ENCODE results near the gene TRPV2.

Gene TRPV2

DNA sequence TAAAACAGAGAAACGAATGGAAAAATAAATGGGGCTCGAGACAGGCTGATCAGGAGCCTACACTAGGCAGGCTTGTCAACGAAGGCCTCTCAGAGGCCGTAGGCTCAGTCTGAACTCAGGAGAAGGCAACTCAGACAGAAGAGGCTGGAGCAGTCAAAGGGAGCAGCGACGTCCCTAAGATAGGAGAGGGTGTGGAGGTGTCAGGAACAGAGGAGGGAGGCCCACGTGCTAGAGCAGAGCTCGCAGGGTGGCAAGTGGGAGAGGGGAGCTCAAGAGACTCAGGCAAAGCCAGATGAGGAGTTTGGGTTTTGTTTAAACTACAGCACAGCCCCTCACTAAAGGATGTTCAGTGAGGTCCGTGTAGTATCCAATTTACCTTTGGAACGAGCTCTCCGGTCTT, 43.9 kb downstream of the TRPV2 start:
- no peak for DNase-seq

DNA sequence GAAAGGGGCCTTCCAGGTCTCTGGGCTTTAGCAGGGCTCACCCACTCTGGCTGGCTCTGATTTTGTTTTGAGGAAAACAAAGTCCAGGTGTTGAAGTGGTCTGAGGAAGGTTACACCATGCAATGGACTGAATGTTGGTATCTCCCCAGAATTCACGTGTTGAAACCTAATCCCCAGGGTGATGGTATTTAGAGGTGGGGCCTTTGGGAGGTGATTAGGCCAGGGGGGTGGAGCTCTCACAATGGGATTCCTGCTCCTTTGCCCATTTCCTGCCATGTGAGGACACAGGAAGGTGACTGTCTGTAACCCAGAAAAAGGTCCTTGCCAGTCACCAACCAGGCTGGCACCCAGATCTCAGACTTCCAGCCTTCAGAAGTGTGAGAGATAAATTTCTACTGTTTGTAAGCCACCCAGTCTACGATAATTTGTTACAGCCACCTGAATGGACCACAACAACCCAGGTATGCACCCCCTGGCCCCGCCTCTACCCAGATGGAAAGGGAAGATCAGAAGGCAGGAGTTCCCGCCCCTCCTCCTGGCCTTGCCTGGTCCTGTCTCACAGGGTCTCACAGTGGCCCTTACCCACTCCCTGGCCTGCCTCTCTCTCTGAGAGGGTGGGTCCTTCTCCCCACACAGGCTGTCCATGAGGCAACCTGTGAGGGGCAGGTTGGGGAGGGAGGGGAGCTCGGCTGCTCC, 44.6 kb downstream of the TRPV2 start:
- no peak for DNase-seq

DNA sequence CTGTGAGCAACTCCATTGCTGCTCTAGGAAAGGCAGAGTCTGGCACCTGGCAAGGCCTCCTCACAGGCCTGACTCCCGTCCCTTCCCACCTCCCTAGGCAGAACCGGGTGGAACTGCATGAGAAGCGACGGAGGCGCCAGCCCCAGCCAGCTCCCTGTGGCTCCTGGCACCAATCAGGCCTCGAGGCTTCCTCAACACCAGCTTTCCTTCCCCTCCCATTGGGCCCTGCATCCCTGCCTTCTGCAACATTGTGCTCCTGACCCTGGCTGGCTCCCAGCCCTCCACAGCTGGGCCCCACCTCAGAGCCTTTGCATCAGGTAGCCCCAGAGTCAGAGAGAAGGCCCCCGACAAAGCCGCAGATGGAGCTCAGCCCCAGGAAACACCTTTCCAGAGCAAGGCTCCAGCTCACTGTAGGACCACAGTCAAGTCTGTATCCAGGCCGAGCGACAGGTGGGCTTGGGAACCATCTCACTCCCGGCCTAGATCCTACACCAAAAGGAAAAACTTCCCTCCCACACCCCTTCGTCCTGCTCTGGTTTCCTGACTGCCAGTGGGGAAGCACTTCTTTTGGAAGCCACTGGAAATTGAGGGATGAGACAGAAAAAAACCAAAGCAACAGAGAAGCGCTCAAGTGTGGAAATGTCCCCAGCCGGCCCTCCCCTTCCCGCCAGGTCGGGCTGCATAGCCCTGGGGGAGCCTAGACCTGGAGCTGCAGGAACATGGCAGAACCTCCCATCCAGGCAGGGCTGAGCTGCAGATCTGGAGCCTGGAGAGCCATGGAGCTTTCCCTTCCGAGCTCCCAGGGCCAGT, 45.6 kb downstream of the TRPV2 start:
- DNase-seq, result no peak

DNA sequence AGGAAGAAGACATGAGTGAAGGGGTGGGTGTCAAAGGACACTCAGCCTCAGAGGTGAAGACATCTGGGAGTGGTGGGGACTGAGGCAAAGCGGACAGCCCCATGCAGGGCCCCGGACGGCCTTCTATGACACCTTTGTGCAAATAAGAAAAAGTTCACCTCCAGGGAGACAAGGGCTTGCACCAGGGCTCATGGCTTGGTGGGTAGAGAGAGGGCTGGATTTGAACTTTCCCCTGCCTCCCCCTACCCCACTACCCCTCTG, 46.2 kb downstream of the TRPV2 start:
- DNase-seq, result no peak

DNA sequence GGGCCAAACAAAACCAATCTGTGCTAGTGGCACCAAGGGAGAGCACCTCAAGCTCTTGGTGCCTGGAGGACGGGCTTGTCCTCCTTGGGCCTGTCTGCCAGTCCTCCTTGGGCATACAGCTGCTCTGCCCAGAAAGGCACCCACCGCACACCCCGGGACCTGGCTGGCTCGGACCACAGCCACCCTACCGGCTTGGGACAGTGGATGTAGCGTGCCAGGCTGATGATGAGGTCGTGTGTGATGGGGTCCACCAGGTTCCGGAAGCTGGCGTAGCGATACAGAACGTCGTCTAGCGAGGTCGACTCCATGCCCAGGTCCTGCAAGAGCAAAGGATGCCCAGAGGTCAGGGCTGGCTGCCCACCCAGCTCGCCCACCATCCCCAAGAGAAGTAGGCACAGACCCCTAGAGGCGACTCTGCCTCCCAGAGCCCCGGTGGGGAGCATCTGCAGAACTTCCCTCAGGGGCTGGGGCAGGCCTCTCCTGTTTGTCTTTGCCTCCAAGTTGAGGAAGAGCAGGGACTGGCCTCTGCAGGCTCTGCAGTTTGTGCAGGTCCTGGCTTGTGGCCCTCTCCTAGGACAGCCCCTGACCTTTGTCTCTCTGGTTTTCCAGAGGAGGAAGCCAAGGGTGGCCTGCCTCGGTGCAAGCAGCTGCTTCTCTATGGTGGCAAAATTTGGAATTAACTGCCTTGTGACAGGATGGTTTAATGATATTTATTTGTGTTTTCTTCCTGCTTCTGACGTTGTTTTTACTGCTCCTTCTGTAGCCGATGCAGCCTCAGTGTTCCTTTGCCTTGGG, 46.9 kb downstream of the TRPV2 start:
- no peak for DNase-seq

DNA sequence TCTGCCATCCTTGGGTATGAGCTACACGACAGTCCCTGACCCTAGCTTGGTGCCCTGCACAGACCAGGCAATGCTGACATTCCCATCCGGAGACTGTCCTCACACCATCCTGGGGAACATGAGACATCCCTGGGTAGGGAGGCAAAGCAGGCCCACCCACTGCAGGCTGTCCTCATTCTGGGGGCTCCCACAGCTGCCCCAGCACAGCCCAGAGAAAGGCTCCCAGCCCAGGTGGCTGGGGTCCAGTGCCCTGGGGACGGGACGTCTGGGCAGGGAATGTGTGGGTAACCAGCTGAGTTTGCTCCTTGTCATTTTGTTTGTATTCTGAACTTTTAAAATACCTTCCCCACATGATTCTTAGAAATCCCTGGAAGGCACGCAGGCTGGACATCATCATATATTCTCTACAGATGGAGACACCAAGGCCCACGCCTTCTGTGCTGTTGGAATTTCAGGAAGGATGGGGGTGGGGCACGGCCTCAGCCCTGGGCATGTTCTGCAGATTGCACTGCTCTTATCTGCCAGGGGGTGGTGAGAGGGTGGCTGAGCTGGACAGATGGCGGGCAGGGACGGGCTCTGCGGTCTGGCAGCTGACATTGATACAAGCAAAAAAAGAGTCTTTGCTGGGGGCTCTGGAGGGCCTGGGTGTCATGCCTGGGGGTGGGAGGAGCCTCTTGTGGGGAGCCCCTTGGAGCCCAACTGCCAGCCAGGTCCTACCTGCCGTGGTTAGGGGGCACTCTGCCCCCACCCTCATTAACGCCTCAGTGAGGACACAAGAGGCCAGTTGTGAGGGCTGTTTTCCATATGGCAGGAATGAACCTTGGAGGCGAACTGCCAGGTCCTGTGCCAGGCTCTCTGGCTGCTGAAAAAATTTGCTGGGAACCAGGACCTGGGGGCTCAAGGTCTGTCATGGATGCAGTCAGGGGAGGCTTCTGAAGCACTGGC, 48.3 kb downstream of the TRPV2 start:
- peak; percentile 67 for DNase-seq

DNA sequence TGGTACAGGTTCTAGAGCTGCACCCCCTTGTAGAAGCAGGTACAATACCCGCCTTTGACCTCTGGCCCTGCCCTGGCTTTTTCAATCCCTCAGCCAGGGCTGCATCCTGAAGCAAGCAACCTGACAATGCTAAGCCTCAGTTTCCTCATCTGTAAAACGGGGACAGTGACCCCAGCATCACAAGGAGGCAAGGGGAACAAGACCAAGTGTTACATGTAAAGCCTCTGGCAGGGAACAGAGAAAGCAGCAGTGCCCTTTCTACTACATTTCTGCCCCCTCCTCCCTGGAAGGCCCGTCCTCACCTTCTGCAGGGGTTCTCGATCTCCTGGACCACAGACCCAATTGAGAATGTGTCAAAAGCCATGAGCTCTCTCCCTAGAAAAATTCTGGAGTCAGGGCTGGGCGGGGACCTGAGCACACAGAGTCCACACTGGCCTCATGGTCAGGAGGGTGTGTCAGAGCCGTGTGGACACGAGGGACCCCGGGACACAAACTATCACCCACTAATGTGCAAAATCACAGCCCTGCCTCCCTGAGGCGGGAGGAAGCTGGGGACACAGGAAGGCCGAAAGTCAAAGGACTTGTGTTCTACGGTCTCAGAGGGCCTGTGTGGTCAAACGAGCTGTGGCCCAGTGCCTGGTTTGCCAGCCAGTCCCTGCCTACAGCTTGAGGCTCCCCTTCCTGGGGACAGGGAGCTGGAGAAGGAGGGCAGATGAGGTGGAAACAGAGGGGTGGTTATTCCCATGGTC, 49.1 kb downstream of the TRPV2 start:
- DNase-seq, result no peak

DNA sequence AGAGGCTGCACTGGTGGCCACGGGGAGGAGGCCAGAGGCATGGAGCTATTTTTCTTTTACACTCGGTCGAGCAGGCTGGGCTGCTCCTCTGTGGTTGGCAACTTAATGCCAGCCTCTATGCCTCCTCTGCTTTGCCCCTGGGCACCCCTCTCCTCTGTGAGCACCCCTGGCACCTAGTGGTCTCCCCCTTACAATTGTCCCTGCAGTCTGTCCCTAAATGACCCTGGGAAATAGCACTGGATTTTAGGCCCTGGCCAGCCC, 49.6 kb downstream of the TRPV2 start:
- no peak for DNase-seq

DNA sequence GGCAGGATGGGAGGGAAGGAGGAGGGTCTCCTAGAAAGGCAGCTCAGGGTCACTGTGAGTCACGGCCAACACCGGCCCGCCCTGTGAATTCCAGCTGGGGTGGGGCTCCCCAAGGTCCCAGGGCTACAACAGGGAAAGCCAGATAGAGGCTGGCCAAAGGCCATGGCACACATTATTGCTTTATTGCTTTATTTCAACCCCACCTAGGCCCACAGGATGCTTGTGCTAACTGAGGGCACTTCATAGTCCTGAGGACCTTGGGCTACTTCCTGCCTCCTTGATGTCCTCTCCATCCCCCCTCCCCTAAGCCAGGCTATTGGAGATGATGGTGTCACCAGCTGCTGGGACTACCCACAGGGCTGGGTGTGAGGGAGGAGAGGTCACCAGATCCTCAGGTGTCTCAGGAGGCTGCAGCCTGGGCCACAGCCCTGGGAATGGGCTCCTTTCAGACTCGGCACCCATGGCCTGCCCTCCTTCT, 50.5 kb downstream of the TRPV2 start:
- DNase-seq, result no peak

DNA sequence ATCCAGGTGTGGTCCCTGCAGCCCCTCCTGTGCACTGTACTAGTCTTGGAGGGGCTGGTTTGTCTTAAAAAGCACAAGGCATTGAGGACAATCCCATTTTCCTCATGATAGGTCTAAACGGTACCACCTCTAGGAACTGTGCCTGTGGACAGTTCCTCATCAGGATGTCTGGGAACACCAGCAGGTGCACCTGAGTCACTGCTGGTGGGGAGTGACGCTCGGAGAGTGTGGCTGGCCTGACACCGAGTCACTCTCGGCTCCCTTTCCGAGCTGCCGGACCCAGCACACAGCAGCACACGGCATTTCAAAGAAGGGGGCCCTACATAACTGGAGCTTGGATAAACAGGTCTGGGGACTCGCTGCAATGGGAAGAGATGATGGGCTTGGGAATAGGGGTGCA, 51.0 kb downstream of the TRPV2 start:
- no peak for DNase-seq

DNA sequence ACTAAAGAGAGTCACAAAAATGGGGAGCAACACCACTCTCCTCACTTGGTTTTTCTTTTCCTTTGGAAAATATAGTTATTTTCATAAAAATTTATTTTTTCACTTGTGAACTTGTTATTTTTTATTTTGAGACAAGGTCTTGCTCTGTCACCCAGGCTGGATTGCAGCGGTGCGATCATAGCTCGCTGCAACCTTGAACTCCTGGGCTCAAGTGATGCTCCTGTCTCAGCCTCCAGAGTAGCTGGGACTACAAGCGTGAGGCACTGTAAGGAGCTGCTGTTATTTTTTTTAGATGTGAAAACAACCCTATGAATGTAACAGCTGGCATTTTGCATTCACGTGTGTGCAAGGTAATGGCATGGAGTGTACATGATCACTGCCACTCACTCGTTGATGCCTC, 51.7 kb downstream of the TRPV2 start:
- no peak for DNase-seq

DNA sequence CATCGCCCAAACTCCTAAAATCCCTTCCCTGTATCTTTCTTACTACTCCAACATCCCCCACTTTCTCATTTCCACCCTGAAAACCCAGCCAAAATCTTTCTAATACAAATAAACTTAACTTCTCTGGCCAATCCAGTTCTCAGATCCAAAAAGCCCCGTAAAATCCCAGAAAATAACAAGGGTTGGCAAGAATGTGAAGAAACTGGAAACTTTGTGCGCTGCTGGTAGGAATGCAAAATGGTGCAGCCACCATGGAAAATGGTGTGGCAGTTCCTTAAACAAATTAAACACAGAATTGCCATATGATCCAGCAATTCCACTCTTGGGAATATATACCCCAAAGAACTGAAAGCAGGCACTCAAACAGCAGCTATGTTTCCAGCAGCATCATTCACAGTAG, 52.5 kb downstream of the TRPV2 start:
- DNase-seq, result no peak

DNA sequence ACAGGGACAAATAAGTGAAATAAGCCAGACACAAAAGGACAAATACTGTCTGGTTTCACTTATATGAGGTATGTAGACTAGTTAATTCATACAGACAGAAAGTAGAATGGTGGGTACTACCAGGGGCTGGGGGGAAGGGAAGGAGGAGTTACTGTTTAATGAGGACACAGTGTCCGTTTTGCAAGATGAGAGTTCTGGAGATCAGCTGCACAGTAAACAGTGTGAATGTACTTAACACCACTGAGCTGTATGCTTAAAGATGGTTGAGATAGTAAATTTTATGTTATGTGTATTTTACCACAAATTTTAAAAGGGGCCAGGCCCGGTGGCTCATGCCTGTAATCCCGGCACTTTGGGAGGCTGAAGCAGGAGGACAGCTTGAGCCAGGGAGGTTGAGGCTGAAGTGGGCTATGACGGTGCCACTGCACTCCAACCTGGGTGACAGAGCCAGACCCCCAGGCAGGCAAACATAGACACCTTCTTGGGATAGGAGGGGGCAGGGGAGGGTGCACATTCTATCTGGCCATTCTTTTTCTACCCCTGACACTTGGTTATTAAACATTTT, 53.1 kb downstream of the TRPV2 start:
- no peak for DNase-seq

DNA sequence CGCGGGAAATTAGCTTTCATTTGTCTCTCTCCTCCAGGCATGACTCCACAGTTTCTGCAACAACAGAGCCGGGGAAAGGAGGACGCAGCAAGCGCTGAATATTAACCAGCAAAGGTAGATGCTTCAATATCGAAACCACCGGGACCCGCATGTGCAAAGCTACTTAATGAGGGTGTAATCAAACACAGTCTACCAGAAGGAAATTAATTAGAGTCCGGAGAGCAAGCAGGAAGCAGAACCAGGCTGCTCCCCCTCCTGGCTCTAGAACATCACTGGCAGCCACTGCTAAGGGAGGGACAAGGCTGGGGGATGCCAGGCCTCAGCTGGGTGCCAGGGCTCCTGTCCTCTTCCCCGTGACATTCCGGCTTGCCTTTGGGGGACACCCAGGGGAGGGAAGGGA, 54.9 kb downstream of the TRPV2 start:
- DNase-seq, result no peak

DNA sequence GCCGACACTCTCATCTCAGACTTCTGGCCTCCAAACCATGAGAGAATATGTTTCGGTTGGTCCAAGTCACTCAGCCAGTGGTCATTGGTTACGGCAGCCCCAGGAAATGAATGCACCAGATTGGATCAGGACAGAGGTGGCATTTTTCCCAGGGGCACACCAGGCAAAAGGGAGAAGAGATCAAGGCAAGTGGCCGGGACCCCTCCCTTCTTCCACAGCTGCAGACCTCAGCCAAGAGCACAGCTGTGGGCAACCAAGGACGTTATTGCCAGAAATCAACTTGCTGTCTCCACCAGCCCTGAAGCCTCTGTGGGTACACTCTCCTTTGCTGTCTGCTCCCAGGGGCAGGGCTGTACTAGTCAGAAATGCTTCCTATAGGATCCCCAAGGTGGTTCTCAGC, 55.9 kb downstream of the TRPV2 start:
- DNase-seq, result no peak

DNA sequence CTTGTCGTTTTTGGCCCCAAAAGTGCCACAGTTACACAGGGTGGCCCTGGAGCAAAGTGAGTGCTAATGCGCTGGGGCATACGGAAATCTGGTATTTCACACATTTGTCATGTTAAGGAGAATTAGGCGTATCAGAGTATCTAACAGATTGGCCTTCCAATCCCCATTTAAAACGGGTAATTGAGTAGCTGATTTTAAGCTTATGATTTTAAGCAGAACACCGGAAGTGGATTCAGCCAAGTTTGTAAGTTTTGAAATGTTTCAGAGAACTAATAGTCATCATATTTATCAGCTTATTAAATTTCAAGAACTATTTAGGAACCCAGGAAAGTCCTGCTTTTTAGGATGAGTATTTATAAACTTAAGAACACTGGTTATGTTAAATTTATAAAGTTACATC, 57.2 kb downstream of the TRPV2 start:
- no peak for DNase-seq

DNA sequence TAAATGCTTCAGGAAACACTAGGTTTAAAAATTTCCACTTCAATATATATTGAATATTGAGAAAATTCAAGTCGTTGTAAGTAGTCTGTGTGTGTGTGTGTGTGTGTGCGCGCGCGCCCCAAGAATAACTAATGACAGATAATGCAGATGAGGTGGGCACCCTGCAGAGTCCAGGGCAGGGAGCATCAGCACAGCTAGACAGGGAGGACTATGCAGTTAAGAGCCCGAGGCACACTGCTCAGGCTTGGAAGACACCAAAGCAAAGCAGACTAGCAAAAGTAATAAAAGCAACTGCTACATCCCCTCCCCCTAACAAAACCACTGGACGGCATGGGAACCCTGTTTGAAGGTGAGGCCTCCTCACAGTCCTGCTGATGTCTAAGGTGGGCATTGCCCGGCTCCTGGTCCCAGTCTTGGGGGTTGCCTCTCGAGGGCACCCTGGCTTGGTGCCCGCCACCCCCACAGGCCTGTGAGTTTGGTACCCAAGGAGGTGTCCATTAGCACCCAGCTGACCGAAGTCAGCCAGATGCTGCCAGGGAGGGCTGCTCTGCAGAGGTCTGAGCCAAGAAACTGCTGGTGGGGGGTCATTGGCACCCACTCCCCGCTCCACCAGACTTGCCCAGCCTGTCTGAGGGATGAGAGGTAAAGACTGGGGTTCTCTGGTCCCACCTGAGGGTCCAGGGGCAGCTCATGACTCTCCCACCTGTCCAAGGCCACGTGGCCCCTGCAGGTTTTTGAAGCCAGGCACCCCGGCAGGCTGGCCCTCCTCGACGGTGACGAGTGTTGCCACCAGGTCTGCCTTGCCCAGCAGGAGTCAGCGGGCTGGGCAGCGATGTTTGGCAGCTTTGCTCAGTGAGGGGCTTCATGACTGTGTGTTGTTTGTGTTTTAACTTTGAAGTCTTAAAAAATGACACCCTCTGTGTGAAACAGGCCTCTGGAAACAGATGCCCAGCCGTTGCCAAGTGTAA, 58.0 kb downstream of the TRPV2 start:
- no peak for DNase-seq

DNA sequence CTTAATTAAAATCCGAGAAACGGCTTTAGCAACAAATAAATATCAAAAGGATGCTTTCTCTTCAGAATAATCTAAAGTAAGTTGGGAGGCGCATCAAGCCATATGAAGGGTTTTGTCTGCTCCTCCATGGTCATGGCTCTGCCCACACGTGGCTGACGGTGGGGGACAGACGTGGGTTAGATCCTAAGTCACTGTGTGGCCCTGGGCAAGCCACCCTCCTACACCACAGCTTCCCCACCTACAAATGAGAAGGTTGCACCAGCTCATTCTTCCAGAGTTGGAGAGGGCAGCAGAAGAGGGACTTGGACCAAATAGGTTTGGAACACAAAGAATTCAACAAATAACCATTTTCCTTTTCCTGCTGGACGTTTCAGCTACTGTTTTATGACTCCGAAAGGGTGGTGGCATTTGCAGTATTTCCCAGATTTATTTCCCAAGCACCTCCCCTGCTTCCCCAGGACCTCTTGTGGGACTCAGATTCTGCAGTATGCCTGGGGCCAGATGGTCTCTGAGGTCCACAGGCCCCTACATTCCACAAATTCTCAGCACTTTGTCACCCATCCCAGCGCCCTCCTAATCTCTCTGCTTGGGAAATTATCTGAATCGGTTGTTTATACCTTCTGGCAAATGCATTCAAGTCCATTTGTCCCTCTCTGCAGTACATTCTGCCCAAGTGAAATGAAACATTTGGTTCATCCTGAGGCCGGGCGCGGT, 58.8 kb downstream of the TRPV2 start:
- no peak for DNase-seq

DNA sequence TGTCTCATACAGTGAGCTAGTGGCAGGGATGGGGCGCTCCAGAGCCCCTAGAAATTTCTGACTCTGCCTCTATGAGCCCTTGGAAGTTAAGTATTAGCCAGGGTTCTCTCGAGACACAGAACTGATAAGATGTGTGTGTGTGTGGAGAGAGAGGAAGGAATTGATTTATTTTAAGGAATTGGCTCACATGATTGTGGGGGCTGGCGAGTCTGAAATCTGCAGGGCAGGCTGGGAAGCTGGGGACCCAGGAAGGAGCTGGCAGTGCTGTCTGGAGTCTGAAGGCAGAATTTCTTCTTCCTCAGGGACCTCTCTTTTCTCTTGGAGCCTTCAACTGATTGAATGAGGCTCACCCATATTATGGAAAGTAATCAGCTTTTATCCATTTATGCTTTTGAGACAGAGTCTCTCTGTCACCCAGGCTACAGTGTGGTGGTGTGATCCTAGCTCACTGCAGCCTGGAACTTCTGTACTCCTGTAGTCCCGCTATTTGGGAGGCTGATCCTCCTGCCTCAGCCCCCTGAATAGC, 59.9 kb downstream of the TRPV2 start:
- DNase-seq, result no peak

DNA sequence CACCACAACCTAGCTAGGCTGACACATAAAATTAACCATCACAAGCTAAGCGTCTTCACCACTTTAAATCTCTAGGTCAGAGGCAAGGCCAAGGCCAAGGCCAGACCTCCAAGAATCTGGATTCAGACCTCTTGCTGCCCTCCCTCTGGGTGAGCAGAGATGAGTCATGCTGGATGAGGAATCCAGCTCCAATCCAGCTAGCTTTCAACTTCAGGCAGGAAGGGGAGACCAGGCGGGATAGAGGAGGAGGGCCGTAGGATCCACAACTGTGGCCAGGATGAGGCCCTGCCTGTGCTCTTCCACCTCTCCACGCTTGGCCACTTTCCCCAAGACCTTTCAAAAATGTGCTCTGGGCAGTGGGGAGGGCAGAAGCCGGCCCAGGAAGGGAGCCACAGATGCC, 61.9 kb downstream of the TRPV2 start:
- no peak for DNase-seq

All from DMS79 (cell line).